ENCODE data around the gene ANKRD40CL. TPM values are rescaled to one million over a fixed set of nuclear protein-coding genes. Genes with fewer than 3 reads are reported as not detected.

ANKRD40CL gene
- total RNA-seq, 2 experiments from 2014 or later = not detected

GRCh38 chr17:50793007-50793406, 25.7 kb upstream of the ANKRD40CL start:
- DNase-seq (ENCODE audit: low spot score) = no peak
- no peaks in the 10 kb centered on the region for H3K9me3 ChIP-seq (ENCODE audit: low read length)
- no TSS peak for BruUV-seq (replicated peaks)
- no peak overlapping the region for H3K27ac ChIP-seq (ENCODE audit: low read depth, low read length, poor library complexity, severe bottlenecking)
- H3K79me2 ChIP-seq (ENCODE audit: insufficient read depth, low read depth, low read length) = no peaks in the 10 kb centered on the region
- no peaks in the 10 kb centered on the region for H3K4me1 ChIP-seq (ENCODE audit: insufficient read depth, low read length, poor library complexity, severe bottlenecking)
- no peaks in the 10 kb centered on the region for H3K9me2 ChIP-seq (ENCODE audit: insufficient read depth, low read length)
- no peaks in the 10 kb centered on the region for H4K20me1 ChIP-seq (ENCODE audit: insufficient read depth, low read length)
- no peak for TF ChIP-seq EZH2phosphoT487 (IDR thresholded peaks at IDR 0.05; ENCODE audit: borderline replicate concordance, low read depth, low read length)
- TF ChIP-seq, protein P1, sequence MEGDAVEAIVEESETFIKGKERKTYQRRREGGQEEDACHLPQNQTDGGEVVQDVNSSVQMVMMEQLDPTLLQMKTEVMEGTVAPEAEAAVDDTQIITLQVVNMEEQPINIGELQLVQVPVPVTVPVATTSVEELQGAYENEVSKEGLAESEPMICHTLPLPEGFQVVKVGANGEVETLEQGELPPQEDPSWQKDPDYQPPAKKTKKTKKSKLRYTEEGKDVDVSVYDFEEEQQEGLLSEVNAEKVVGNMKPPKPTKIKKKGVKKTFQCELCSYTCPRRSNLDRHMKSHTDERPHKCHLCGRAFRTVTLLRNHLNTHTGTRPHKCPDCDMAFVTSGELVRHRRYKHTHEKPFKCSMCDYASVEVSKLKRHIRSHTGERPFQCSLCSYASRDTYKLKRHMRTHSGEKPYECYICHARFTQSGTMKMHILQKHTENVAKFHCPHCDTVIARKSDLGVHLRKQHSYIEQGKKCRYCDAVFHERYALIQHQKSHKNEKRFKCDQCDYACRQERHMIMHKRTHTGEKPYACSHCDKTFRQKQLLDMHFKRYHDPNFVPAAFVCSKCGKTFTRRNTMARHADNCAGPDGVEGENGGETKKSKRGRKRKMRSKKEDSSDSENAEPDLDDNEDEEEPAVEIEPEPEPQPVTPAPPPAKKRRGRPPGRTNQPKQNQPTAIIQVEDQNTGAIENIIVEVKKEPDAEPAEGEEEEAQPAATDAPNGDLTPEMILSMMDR (conservative IDR thresholded peaks at IDR 0.05; ENCODE audit: low read length) = no peak
- H3K4me3 ChIP-seq (ENCODE audit: low read depth, low read length, poor library complexity, severe bottlenecking) = no peak overlapping the region
- intact Hi-C loops (cut with micrococcal nuclease; ENCODE audit: unreplicated experiment) = no loop called here
- ChIA-PET POLR2A (interaction anchor here (0.6 kb wide), 1 partner anchor 36 kb away, joined by 9 read pairs; no protein-coding TSS in a partner anchor), CTCF (ENCODE audit: unreplicated experiment) (no interaction called here)
- no peak overlapping the region for H3K4me2 ChIP-seq (ENCODE audit: low read length)
- H2AFZ ChIP-seq (ENCODE audit: low read length) = no peak overlapping the region
- no peaks in the 10 kb centered on the region for H3K36me3 ChIP-seq (ENCODE audit: insufficient read depth, low read length)

DNA sequence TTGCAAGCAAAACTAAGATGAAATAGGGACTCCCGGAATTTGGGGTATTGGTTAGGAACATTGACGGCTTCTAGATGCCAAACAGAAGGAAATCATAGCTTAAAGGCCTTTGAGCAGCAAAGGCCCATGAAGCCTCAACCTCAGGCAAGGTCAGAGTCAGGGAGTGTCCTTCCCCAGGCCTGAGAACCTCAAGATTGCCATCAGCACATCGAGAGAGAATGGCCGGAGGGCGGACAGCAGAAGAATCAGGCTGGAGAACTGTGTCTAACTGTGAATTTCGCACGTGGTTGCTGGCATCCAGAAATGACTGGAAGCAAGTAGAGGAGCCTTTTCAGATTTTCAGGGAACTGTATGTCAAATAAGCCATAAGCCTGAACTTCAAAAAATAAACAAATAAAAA, 24.8 kb upstream of the ANKRD40CL start:
- no peak overlapping the region for H3K4me2 ChIP-seq (ENCODE audit: low read length)
- H3K4me3 ChIP-seq (ENCODE audit: low read depth, low read length, poor library complexity, severe bottlenecking) = no peak overlapping the region
- no peak overlapping the region for H3K27ac ChIP-seq (ENCODE audit: low read depth, low read length, poor library complexity, severe bottlenecking)
- CTCF ChIA-PET (ENCODE audit: unreplicated experiment) = no interaction called here
- H3K79me2 ChIP-seq (ENCODE audit: insufficient read depth, low read depth, low read length) = no peaks in the 10 kb centered on the region
- POLR2A ChIA-PET = no interaction called here
- H3K9me2 ChIP-seq (ENCODE audit: insufficient read depth, low read length) = no peaks in the 10 kb centered on the region
- no TSS peak for BruUV-seq (replicated peaks)
- intact Hi-C loops (cut with micrococcal nuclease; ENCODE audit: unreplicated experiment) = no loop called here
- no peaks in the 10 kb centered on the region for H3K36me3 ChIP-seq (ENCODE audit: insufficient read depth, low read length)
- no peak for DNase-seq (ENCODE audit: low spot score)
- no peaks in the 10 kb centered on the region for H4K20me1 ChIP-seq (ENCODE audit: insufficient read depth, low read length)
- no peaks in the 10 kb centered on the region for H3K4me1 ChIP-seq (ENCODE audit: insufficient read depth, low read length, poor library complexity, severe bottlenecking)
- no peak for TF ChIP-seq EZH2phosphoT487 (IDR thresholded peaks at IDR 0.05; ENCODE audit: borderline replicate concordance, low read depth, low read length)
- TF ChIP-seq, protein P1 (conservative IDR thresholded peaks at IDR 0.05; ENCODE audit: low read length) = no peak
- H3K9me3 ChIP-seq (ENCODE audit: low read length) = no peaks in the 10 kb centered on the region
- H2AFZ ChIP-seq (ENCODE audit: low read length) = no peak overlapping the region

DNA sequence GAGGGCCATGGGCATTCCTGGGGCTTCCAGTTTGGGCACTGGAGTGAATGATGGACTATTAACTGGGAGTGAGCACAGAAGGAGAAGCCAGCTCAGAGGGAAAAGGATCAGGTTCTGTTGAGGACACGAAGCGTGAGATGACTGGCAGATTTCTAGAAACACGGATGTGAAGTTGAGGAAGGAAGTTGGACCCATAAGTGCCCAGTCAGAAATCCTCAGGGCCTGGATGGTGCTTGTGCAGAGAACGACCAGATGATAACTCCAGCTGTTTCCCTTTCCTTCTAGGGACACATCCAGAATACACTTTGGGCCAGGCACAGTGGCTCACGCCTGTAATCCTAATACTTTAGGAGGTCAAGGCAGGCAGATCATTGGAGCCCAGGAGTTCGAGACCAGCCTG, 23.3 kb upstream of the ANKRD40CL start:
- intact Hi-C loops (cut with micrococcal nuclease; ENCODE audit: unreplicated experiment) = no loop called here
- Histone ChIP-seq H3K4me3 (ENCODE audit: low read depth, low read length, poor library complexity, severe bottlenecking) (no peak overlapping the region), H3K79me2 (ENCODE audit: insufficient read depth, low read depth, low read length) (no peaks in the 10 kb centered on the region), H3K9me2 (ENCODE audit: insufficient read depth, low read length) (no peaks in the 10 kb centered on the region), H3K9me3 (ENCODE audit: low read length) (no peaks in the 10 kb centered on the region), H4K20me1 (ENCODE audit: insufficient read depth, low read length) (no peaks in the 10 kb centered on the region), H2AFZ (ENCODE audit: low read length) (no peak overlapping the region), H3K4me2 (ENCODE audit: low read length) (no peak overlapping the region), H3K4me1 (ENCODE audit: insufficient read depth, low read length, poor library complexity, severe bottlenecking) (no peaks in the 10 kb centered on the region), H3K36me3 (ENCODE audit: insufficient read depth, low read length) (no peaks in the 10 kb centered on the region), H3K27ac (ENCODE audit: low read depth, low read length, poor library complexity, severe bottlenecking) (no peak overlapping the region)
- ChIA-PET POLR2A (interaction anchor here (0.6 kb wide), 1 partner anchor 234 kb away, joined by 4 read pairs; no protein-coding TSS in a partner anchor), CTCF (ENCODE audit: unreplicated experiment) (no interaction called here)
- TF ChIP-seq EZH2phosphoT487 (IDR thresholded peaks at IDR 0.05; ENCODE audit: borderline replicate concordance, low read depth, low read length) = no peak
- TF ChIP-seq, protein P1 (conservative IDR thresholded peaks at IDR 0.05; ENCODE audit: low read length) = no peak
- DNase-seq (ENCODE audit: low spot score) = no peak
- no TSS peak for BruUV-seq (replicated peaks)

Data from OCI-LY7 (cell line).